ENCODE data around the gene LNP1.
"Not testable (repeated sequence)": the region's sequence is repeated elsewhere in the genome, so short reads cannot be mapped to it uniquely, and the experiment has no call there.

The LNP1 gene

GRCh38 chr3:100440895-100441294 is 39.6 kb downstream of the LNP1 start:
- Histone ChIP-seq H3K27ac (ENCODE audit: low read length) (no peak overlapping the region), H3K36me3 (replicated peaks; ENCODE audit: low read depth, low read length) (no peaks in the 10 kb centered on the region), H3K9me3 (ENCODE audit: insufficient read depth, low read length) (no peaks in the 10 kb centered on the region; the same call in 1 of the 2 replicates), H3K4me3 (ENCODE audit: low read length) (no peak overlapping the region), H3K4me2 (ENCODE audit: low read length) (no peak overlapping the region), H3K27me3 (ENCODE audit: low read depth, low read length) (no peaks in the 10 kb centered on the region), H3K79me2 (ENCODE audit: low read length) (no peaks in the 10 kb centered on the region), H4K20me1 (ENCODE audit: insufficient read depth, low read length) (no peaks in the 10 kb centered on the region), H2AFZ (ENCODE audit: low read depth, low read length) (no peak overlapping the region), H3K9ac (ENCODE audit: low read length) (no peak overlapping the region), H3K4me1 (ENCODE audit: low read length) (peaks cover 3% of the 10 kb centered on the region; the same call in 1 of the 2 replicates)
- no peak for TF ChIP-seq EZH2phosphoT487 (IDR thresholded peaks at IDR 0.05; ENCODE audit: low read depth)
- TF ChIP-seq CTCF (IDR thresholded peaks at IDR 0.05; ENCODE audit: low read depth, low read length): no peak

- no peak overlapping the region for H3K9ac ChIP-seq (ENCODE audit: low read length)
Measured at GRCh38 chr3:100443690-100444089, 42.4 kb downstream of the LNP1 start.

GRCh38 chr3:100447067-100447466 is 45.7 kb downstream of the LNP1 start:
- not testable (repeated sequence) for H4K20me1 ChIP-seq (ENCODE audit: insufficient read depth, low read length); H3K4me1 ChIP-seq (ENCODE audit: low read length); H3K9me3 ChIP-seq (ENCODE audit: insufficient read depth, low read length); H3K4me3 ChIP-seq (ENCODE audit: low read length); H3K27ac ChIP-seq (ENCODE audit: low read length); H3K36me3 ChIP-seq (replicated peaks; ENCODE audit: low read depth, low read length); H3K27me3 ChIP-seq (ENCODE audit: low read depth, low read length); H3K79me2 ChIP-seq (ENCODE audit: low read length); H3K4me2 ChIP-seq (ENCODE audit: low read length); H2AFZ ChIP-seq (ENCODE audit: low read depth, low read length); H3K9ac ChIP-seq (ENCODE audit: low read length)

More at GRCh38 chr3:100443690-100444089, 42.4 kb downstream of the LNP1 start:
- Histone ChIP-seq H3K36me3 (replicated peaks; ENCODE audit: low read depth, low read length) (no peaks in the 10 kb centered on the region), H3K9me3 (ENCODE audit: insufficient read depth, low read length) (no peaks in the 10 kb centered on the region; the same call in 1 of the 2 replicates), H3K4me2 (ENCODE audit: low read length) (no peak overlapping the region), H3K4me1 (ENCODE audit: low read length) (no peaks in the 10 kb centered on the region), H3K27me3 (ENCODE audit: low read depth, low read length) (no peaks in the 10 kb centered on the region), H4K20me1 (ENCODE audit: insufficient read depth, low read length) (no peaks in the 10 kb centered on the region), H2AFZ (ENCODE audit: low read depth, low read length) (no peak overlapping the region), H3K4me3 (ENCODE audit: low read length) (no peak overlapping the region), H3K27ac (ENCODE audit: low read length) (no peak overlapping the region), H3K79me2 (ENCODE audit: low read length) (no peaks in the 10 kb centered on the region)
- no peak for TF ChIP-seq EZH2phosphoT487 (IDR thresholded peaks at IDR 0.05; ENCODE audit: low read depth)
- TF ChIP-seq CTCF (IDR thresholded peaks at IDR 0.05; ENCODE audit: low read depth, low read length): no peak

GRCh38 chr3:100448079-100448478 is 46.7 kb downstream of the LNP1 start:
- no peaks in the 10 kb centered on the region for H4K20me1 ChIP-seq (ENCODE audit: insufficient read depth, low read length)
- TF ChIP-seq CTCF (IDR thresholded peaks at IDR 0.05; ENCODE audit: low read depth, low read length) (no peak), EZH2phosphoT487 (IDR thresholded peaks at IDR 0.05; ENCODE audit: low read depth) (no peak)
- H3K9me3 ChIP-seq (ENCODE audit: insufficient read depth, low read length): no peaks in the 10 kb centered on the region; the same call in 1 of the 2 replicates
- no peaks in the 10 kb centered on the region for H3K36me3 ChIP-seq (replicated peaks; ENCODE audit: low read depth, low read length)
- H3K9ac ChIP-seq (ENCODE audit: low read length): no peak overlapping the region
- H3K4me2 ChIP-seq (ENCODE audit: low read length): no peak overlapping the region
- H3K79me2 ChIP-seq (ENCODE audit: low read length): no peaks in the 10 kb centered on the region
- H3K27me3 ChIP-seq (ENCODE audit: low read depth, low read length): no peaks in the 10 kb centered on the region
- H3K27ac ChIP-seq (ENCODE audit: low read length): no peak overlapping the region
- no peak overlapping the region for H2AFZ ChIP-seq (ENCODE audit: low read depth, low read length)
- H3K4me1 ChIP-seq (ENCODE audit: low read length): no peaks in the 10 kb centered on the region
- no peak overlapping the region for H3K4me3 ChIP-seq (ENCODE audit: low read length)

DNA sequence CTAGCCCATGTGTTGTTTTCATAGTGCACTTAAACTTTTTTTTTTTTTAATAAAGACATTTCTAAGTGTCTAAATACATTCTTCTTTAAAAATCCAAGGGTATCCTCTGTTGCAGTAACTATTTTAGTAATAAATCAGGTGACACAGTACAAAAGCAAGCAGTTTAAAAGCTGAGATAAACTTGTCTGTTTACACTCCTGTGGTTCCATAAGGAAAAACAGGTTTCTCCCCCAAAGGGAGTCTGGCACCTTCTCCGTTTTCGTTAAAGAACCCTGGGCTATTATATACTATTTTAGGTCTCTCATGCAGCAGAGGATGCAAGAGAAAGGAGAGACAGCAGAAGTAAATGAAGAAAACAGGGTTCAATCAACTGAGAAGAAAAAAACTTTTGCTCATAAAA is 47.9 kb downstream of the LNP1 start:
- H3K27me3 ChIP-seq (ENCODE audit: low read depth, low read length): no peaks in the 10 kb centered on the region
- no peak overlapping the region for H3K27ac ChIP-seq (ENCODE audit: low read length)
- no peak overlapping the region for H3K4me3 ChIP-seq (ENCODE audit: low read length)
- H3K79me2 ChIP-seq (ENCODE audit: low read length): no peaks in the 10 kb centered on the region
- H3K36me3 ChIP-seq (replicated peaks; ENCODE audit: low read depth, low read length): no peaks in the 10 kb centered on the region
- no peaks in the 10 kb centered on the region for H4K20me1 ChIP-seq (ENCODE audit: insufficient read depth, low read length)
- no peaks in the 10 kb centered on the region for H3K9me3 ChIP-seq (ENCODE audit: insufficient read depth, low read length)
- TF ChIP-seq EZH2phosphoT487 (IDR thresholded peaks at IDR 0.05; ENCODE audit: low read depth) (no peak), CTCF (IDR thresholded peaks at IDR 0.05; ENCODE audit: low read depth, low read length) (no peak)
- H3K4me1 ChIP-seq (ENCODE audit: low read length): peaks cover under 1% of the 10 kb centered on the region; the same call in 1 of the 2 replicates
- no peak overlapping the region for H3K9ac ChIP-seq (ENCODE audit: low read length)
- H3K4me2 ChIP-seq (ENCODE audit: low read length): no peak overlapping the region
- H2AFZ ChIP-seq (ENCODE audit: low read depth, low read length): no peak overlapping the region
